HG03280 (cell line): ENCODE measurements around the gene UBE2G2.

Experiments
- ATAC-seq: cut with Tn5 transposase; IDR thresholded peaks from one replicate; pipeline ENCODE4 v1.9.1; 2021; ENCODE audit warnings: mild to moderate bottlenecking, moderate library complexity; ENCODE audit not compliant: unreplicated experiment

Gene UBE2G2

DNA sequence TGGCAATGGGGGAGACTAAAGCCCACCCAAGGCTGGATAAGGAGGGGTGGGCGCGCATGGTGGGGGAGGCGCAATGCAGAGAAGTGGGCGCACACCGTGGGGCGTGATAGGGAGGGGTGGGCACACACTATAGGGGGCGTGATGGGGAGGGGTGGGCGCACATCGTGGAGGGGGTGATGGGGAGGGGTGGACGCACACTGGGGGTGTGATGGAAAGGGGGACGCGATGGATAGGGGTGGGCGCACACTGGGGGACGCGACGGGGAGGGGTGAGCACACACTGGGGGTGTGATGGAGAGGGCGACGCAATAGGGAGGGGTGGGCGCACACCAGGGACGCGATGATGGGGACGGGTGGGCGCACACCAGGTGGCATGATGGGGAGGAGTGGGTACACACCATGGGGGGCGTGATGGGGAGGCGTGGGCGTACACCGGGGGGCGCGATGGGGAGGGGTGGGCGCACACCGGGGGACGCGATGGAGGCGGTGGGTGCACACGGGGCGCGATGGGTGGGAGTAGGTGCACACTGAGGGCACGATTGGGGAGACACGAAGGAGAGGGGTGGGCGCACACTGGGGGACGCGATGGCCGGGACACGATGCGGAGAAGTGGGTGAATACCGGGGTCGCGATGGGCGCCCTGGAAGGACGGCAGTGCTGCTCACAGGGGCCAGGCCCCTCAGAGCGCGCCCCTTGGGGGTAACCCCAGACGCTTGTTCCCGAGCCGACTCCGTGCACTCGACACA is 15.3 kb upstream of the UBE2G2 start:
- ATAC-seq = no peak

DNA sequence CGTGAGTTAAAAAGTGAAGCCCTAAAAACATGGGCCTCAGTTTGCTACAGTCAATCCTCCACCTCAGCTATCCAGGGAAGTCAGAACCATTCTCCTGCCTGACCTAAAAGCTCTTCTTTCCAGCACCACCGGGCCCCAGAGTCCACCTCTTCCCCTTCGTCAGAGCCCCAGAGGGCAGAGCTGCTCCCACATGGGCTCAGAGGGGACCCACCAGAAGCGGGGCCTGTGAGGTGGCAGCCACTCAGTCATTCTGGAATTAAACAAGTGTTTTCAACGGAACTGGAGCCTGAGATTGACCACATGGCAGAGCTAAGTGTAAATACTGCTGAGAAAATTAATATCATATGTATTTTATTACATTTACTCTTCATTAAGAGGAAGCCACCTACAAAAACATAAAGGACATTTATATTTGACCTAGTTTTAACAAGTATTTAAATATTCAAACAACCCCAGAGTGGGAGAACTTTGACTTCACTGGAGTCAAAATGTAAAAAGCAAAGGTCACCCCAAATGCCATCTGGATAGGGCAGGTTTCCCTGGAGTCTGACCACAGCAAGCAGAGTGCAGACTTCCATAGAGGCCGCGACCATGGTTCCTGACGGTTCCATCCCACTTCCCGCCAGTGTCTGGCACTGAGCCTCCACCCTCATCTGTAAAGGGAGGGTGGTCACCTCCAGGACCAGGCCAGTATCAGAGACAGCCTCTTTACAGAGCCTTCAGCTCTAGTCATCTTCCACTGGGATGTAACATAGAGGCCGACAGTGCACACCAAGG is 14.4 kb upstream of the UBE2G2 start:
- ATAC-seq = no peak

DNA sequence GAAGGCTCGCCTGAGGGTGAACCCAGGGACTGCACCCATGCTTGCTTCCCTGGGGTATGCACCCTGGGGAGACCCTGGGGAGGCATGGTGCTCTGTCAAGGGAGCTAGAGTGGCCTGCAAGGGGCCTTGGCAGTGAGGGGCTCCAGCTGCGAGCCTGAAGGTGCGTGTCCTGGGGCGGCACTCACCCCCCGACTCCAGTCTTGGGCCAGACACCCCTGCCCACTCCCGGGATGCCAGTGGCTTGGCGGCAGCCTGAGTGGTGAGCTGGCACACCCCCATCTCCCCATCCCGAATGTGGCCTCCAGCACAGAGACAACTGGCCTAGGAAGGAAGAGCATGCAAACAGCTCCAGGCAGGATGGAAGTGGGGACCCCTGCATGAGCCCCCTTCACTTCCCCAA is 13.6 kb upstream of the UBE2G2 start:
- ATAC-seq = no peak

DNA sequence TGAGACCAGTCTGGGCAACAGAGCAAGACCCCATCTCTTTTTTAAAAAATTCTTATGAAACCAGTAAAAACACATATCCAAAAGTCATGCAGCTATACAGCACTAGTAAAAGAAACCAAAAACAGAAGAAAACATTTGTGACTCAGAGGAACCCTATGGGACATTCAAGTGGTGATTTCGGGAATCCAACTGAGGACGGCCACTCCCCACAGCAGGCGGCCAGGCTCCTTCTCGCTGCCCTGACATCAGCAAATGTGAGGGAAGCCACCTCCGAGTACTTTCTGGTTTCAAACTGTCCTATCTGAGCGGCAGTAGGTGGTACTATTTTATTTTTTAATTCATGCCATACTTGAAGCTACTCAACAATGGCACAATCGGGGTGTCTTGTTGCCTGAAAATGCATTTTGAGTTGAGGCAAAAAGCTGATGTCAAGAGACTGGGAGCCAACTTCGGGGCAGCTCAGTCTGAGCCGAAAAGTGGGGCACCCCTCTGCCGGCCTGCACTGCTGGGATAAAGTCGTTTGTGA is 12.9 kb upstream of the UBE2G2 start:
- ATAC-seq = no peak

DNA sequence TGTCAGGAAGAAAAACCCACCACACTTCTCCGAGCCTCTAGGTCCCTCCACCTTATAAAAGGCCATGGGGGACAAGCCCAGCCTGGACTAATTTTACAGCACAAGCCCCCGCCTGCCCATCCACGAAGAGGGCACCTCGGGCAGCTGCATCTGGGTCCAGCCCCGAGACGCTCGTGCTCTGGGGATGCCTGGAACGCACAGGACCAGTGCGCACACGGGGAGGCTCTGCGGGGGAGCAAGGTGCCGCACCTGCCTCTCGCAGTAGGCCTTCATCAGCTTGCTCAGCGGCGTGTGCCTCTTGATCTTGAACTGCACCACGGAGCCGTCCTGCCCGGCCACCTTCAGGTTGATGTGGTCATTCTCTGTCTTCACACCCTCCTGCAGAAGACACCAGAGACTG is 12.1 kb upstream of the UBE2G2 start:
- no peak for ATAC-seq

DNA sequence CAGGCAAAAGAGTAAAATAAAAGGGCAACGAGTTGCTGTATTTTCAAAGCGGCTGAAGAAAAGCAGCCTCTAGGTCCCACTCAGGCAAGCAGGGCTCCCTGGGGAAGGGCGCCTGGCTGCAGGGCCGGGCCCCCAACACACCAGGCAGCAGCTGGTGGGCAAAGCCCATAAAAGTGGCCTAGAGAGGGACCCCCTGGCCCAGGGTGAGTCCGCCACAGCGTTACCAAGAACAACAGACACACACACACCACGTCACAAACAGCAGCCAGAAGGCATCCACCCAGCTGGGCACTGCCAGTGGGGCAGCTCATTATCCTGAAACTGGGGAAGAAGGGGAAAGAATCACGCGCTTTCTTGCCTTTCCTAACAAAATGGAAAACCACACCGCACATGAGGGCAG is 11.5 kb upstream of the UBE2G2 start:
- no peak for ATAC-seq

DNA sequence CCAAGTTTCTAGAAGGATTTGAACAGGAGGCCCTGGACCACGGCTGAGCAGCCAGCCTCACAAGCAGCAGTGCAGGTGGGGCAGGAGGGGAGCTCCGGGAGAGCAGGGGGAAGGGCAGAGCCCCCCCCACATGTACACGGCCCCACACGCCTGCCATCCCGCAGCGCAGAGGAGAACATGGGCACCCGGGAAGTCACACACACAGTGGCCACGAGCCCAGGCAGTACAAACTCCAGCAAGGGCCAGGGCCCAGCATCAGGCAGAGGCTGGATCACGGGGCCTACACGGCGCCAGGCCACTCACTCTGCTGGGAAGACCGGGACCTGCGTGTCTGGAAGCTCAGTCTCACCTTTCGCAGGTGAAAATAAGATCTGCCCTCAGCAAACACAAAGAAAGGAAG is 11.0 kb upstream of the UBE2G2 start:
- ATAC-seq = no peak

DNA sequence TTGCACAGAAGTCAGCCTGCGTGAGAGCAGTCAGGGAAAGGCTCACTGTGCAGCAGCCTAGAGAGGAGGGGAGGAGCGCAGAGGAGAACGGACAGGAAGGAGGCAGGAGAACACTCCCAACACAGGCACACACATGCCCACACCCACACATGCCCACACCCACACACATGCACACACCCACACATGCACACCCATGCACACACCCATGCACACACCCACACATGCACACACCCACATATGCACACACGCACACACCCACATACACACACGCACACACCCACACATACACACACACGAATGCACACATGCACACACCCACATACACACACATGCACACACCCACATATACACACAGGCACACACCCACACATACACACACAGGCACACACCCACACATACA is 9.2 kb upstream of the UBE2G2 start:
- no peak for ATAC-seq

DNA sequence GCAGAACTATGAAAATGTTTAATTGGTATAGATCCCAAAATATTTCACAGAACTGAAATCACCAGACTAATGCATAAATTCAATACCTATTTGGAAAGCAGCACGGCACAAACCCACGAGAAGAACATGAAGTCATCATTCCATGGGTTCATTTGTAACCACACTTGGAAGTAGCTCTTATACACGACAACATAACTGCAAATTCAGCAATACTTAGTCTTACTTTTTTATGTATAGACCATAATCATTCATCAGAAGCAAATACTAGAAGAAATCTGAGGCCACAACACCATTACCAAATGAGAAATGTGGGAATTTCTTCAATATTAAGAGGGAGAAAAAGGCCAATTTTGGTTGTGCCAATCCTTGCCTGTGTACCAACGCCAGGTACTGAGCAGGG is 4.2 kb upstream of the UBE2G2 start:
- ATAC-seq = no peak

DNA sequence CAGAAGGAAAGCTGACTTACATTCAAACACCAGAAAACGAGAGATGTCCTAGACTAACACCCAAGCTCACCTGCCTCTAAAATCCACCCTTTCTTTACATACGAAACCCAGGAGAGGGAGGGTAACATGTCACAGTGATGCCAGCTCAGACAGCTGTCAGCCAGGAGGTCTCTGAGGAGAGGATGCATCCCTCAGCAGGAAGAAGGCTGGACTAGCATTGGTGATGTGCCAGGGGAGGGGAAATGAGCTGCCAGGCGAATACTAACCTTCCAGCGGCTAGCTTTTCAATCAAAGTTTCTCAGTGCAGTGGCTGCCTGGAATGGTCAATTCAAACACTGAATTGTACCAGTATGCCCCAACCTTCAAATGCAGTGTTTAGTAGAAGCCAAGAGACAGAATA is 3.6 kb upstream of the UBE2G2 start:
- no peak for ATAC-seq

DNA sequence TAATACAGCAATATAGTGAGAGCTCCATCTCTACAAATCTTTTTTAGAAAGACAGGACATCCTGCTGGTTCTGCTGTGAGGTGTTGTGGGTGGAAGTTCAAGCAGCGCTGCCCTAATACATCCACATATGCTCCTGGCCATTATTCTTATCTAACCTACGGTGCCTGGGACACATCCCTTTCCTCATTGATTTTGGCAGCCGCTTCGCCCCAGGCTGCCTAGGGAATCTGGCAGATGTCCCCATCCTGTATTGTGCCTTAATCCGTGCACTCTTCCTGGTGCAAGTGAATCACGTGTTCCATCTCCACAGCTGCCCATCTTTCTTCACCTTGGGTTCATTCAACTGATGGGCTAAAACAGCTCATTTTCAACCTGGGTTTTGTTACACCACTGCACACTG is 3.1 kb upstream of the UBE2G2 start:
- no peak for ATAC-seq

DNA sequence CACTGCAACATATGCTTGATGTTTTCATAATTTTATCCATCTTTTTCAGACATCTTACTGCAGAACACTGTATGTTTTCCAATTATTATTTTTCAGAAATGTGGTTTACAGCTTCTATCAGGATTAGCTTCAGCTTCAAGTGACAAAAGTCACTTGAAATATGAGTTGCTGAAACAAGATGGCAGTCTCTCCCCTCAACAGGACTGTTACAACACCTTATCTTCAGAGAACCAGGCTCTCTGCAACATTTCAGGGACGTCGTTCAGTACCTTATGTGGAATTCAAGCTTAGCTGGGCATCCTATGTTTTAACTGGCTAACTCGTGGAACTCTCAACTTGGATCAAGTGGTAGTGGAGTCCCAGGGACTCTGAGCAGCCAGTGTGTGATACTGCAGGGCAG is 2.0 kb upstream of the UBE2G2 start:
- no peak for ATAC-seq

DNA sequence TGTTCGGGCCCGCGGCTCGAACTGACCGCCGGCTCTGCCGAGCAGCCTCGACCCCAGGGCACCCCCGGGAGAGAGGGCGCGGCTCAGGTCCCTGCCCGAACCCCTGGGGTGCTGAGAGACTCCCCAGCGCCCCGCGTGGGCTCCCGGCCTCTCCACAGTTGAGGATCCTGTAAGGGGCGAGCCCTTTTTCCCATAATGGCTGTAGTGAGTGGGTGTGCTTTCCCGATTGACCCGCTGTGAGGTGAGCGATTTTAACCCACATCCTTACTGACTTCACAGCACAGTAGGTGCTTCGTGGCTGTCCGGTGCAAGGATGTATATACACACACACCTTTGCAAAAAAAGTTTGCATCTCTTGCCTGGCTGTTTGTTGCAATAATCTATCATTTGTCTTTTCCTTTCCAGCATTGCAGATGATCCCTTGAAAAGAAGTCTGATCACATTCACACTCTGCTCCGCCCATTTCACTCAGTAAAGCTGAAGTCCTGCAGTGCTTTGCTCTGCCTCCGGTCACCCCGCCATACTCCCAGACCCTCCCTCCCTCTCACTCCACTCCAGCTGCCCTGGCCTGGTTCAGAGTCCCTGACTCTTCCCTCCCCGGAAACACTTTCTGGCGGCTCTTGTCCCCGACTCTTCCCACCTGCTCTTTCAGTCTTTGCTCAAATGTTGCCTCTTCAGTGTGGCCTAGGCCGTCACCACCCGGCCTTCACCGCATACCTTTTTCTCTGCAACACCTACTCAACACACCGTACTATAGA is 955 bp upstream of the UBE2G2 start:
- peak; percentile 25 for ATAC-seq

DNA sequence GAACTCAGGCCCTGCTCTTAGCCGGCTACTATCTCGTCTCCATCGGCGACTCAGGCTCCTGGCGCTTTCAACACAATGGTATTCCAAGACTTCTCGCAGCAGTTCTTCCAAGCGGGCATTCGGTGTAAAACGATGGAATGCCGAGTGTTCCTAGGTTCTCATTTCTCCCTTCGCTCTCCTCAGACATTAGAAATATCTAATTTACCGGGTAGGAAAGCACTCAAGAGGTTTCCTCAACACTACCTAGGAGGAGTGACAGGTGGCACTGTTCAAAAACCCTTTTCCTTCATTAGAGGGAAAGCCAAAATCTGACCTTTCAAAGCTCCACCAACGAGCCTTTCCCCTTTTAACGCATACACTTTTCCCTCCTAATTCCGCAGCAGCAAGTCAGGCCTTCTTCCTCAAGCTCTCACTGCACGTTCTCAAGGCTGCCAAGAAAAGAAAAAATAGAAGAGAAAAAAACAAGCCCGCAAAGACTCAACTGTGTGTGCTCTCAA is 601 bp downstream of the UBE2G2 start:
- ATAC-seq = peak; percentile 29

DNA sequence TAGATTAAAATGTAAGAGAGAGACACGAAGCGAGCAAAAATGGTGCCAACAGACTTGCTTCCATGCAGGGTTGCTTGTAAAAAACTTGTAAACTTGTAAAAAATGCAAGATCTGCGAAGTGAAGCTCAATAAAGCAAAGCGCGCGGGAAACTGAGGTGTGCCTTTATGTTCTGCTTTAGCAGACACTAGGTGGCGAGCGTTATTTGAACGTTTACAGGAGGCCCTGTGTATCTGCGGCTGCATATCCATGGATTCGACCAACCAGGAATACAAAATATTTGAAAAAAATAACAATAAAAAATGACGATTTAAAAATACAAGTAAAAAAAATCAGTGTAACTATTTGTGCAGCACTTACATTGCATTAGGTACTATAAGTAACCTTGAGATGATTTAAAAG is 1.5 kb downstream of the UBE2G2 start:
- ATAC-seq = no peak

DNA sequence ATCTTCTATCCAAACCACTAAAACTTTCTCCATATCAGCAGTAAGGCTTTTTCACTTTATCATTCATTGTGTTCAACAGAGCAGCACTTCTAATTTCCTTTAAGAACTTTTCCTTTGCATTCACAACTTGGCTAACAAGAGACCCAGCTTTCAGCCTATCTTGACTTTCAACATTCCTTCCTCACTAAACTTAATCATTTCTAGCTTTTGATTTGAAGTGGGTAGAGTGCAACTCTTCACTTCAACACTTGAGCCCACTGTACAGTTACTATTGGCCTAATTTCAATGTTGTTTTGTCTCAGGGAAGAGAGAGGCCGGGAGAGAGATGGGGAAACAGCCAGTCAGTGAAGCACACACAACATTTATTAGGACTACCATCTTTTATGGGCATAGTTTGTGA is 2.0 kb downstream of the UBE2G2 start:
- ATAC-seq = no peak

DNA sequence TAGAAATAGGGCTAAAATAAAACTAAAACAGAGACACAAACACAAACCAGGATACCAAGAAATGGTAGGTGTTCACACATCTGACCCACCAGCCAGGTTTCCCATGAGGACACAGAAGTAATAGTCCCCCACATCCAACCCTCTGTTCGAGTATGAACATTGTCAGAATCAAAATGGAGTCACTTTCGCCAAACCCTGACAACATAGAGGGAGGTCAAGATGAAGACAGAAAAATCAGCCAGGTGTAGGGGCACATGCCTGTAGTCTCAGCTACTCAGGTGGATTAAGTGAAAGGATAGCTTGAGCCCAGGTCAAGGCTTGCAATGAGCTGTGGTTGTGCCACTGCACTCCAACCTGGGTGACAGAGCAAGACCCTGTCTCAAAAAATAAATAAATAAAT is 3.8 kb downstream of the UBE2G2 start:
- ATAC-seq = no peak

DNA sequence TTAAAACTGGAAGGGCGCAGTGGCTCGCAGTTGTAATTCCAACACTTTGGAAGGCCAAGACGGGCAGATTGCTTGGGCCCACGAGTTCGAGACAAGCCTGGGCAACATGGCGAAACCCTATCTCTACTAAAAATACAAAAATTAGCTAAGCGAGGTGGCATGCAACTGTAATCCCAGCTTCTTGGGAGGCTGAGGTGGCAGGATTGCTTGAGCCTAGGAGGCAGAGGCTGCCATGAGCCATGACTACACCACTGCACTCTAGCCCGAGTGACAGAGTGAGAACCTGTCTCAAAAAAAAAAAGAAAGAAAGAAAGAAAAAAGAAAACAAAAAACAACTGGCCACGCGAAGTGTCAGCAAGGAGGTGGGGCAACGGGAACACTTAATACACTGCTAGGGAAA is 6.3 kb downstream of the UBE2G2 start:
- no peak for ATAC-seq

DNA sequence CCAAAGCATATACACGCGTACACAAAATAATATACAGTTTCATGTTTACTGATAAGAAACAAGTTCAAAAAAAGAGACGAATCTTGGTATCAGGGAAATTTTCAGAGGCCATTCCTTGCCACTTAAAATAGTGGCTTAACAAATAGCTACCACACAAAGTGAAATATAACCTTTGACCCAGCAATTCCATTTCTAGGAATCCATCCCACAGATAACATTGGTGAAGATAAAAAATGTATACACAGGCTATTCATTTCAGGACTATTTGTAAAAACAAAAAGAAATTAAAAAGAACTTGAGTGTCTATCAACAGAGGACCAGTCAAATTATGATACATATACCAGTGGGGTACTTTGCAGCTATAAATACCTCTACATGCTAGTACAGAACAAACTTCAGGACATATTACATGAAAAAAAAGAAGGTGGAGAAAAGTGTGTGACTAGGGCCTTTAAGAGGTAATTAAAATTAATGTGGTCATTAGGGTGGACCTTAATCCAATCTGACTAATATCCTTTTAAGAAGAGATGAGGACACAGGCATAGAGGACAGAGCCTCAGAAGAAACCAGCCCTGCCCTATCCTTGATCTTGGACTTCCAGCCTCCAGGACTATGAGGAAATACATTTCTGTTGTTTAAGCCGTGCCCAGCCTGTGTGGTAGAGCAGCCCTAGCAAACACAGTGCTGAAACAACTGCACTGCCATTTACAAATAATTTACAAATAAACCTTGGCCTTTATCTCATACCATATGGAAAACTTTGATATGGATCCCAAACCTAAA is 7.8 kb downstream of the UBE2G2 start:
- no peak for ATAC-seq

DNA sequence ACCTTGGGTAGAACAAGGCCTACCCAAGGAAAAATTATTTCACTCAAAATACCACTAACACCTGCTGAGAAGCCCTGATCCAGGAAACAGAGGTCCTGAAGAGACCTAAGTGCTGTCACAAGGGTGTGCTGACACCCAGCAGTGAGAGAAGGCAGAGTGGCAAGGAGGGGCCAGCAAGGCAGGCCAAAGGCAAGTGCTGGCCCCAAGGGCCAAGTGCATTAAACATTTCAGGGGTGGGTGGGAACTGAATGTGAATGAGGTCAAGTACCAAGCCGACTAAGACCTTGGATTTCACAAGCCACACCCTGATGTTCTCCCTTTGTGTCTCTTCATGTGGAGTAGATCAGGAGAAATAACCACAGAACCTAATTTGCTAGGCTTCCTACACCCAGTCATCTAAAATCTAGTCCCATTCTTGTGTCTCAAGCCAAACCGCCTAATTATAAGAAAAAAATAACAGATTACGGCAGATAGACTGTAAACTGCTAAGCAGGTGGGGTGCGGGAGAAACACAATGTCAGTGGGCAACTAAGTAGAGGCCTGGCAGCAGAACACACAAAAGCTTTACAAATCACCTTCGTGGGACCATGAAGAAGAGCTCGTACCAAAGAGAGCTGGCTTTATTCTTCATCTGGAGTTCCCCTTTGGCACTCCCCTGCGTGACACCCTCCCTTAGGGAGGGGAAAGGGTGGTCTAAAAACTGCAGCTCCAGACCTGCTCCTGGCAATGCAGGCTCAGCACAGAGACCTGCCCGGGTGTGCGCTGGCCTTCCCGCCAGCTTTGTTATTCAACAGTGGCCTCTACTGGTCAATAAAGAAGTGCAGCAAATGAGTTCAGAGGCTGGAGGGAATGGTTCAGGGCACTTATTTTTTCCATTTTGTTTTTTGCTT is 8.7 kb downstream of the UBE2G2 start:
- ATAC-seq = no peak
